ENCODE measurements around the gene ZNF385D. TPM values are rescaled to one million over a fixed set of nuclear protein-coding genes. Genes with fewer than 3 reads are reported as not detected.

The ZNF385D gene
- total and polyA plus RNA-seq, 2 experiments from 2014 or later = 2.7 to 12.3 TPM

DNA sequence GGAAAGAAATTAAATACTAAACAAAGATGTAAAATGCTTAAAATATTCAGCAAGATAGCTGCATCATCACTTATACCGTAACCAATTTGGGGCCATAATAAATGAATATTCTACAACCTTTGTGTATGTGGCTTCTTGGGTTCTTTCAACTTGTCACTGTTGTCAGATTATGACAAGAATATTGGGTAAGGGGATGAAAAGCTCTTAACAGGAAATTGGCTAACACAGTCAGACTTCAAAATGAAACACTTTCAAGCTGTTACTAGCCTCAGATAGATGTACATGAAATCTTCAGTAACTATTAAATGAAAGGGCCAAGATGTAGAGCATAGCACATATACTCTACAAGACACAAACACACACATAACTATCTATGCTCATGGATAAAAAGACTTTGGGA lies 38.7 kb upstream of the ZNF385D start:
- no peaks in the 10 kb centered on the region for H3K9me2 ChIP-seq (ENCODE audit: insufficient read depth)
- H3K4me3 ChIP-seq = no peak overlapping the region
- no peaks in the 10 kb centered on the region for H3K9me3 Mint-ChIP-seq
- no peaks in the 10 kb centered on the region for H3K4me1 ChIP-seq (ENCODE audit: insufficient read depth)
- no peaks in the 10 kb centered on the region for H3F3A ChIP-seq (replicated peaks; ENCODE audit: low read depth)
- no peaks in the 10 kb centered on the region for H3K36me3 ChIP-seq (ENCODE audit: insufficient read depth)
- no peaks in the 10 kb centered on the region for H3K27me3 Mint-ChIP-seq (ENCODE audit: insufficient read depth, low read depth, poor library complexity)
- H3K27ac Mint-ChIP-seq = no peak overlapping the region
- H3K79me2 ChIP-seq (replicated peaks; ENCODE audit: insufficient read depth) = no peaks in the 10 kb centered on the region
- H2AFZ ChIP-seq = no peak overlapping the region
- ATAC-seq (no peak), DNase-seq (ENCODE audit: low spot score) (no peak)
- H3K27me3 ChIP-seq (ENCODE audit: insufficient read depth) = no peaks in the 10 kb centered on the region
- H3K4me1 Mint-ChIP-seq = peaks cover 8% of the 10 kb centered on the region; the same call in 2 of the 3 replicates
- no peaks in the 10 kb centered on the region for H4K20me1 ChIP-seq (replicated peaks; ENCODE audit: insufficient read depth)
- TF ChIP-seq NANOG (IDR thresholded peaks at IDR 0.05; ENCODE audit: borderline replicate concordance) (no peak), EZH2 (IDR thresholded peaks at IDR 0.05; ENCODE audit: low read depth, unreplicated experiment) (no peak), POLR2AphosphoS5 (IDR thresholded peaks at IDR 0.05; ENCODE audit: low read depth) (no peak), ZNF331 (CRISPR knock-in tag; IDR thresholded peaks at IDR 0.05; ENCODE audit: low read depth) (no peak), JUNB (IDR thresholded peaks at IDR 0.05; ENCODE audit: unreplicated experiment) (no peak), EZH2phosphoT487 (IDR thresholded peaks at IDR 0.05; ENCODE audit: unreplicated experiment) (no peak), CREB1 (CRISPR knock-in tag; IDR thresholded peaks at IDR 0.05; ENCODE audit: low read depth) (no peak), STAT1 (IDR thresholded peaks at IDR 0.05; ENCODE audit: unreplicated experiment) (no peak), ZNF114 (CRISPR knock-in tag; IDR thresholded peaks at IDR 0.05) (no peak)
- TF ChIP-seq, protein P1, sequence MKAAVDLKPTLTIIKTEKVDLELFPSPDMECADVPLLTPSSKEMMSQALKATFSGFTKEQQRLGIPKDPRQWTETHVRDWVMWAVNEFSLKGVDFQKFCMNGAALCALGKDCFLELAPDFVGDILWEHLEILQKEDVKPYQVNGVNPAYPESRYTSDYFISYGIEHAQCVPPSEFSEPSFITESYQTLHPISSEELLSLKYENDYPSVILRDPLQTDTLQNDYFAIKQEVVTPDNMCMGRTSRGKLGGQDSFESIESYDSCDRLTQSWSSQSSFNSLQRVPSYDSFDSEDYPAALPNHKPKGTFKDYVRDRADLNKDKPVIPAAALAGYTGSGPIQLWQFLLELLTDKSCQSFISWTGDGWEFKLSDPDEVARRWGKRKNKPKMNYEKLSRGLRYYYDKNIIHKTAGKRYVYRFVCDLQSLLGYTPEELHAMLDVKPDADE (IDR thresholded peaks at IDR 0.05) = no peak
- TF ChIP-seq, protein P2, sequence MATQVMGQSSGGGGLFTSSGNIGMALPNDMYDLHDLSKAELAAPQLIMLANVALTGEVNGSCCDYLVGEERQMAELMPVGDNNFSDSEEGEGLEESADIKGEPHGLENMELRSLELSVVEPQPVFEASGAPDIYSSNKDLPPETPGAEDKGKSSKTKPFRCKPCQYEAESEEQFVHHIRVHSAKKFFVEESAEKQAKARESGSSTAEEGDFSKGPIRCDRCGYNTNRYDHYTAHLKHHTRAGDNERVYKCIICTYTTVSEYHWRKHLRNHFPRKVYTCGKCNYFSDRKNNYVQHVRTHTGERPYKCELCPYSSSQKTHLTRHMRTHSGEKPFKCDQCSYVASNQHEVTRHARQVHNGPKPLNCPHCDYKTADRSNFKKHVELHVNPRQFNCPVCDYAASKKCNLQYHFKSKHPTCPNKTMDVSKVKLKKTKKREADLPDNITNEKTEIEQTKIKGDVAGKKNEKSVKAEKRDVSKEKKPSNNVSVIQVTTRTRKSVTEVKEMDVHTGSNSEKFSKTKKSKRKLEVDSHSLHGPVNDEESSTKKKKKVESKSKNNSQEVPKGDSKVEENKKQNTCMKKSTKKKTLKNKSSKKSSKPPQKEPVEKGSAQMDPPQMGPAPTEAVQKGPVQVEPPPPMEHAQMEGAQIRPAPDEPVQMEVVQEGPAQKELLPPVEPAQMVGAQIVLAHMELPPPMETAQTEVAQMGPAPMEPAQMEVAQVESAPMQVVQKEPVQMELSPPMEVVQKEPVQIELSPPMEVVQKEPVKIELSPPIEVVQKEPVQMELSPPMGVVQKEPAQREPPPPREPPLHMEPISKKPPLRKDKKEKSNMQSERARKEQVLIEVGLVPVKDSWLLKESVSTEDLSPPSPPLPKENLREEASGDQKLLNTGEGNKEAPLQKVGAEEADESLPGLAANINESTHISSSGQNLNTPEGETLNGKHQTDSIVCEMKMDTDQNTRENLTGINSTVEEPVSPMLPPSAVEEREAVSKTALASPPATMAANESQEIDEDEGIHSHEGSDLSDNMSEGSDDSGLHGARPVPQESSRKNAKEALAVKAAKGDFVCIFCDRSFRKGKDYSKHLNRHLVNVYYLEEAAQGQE (IDR thresholded peaks at IDR 0.05; ENCODE audit: unreplicated experiment) = no peak
- TF ChIP-seq, protein P3, sequence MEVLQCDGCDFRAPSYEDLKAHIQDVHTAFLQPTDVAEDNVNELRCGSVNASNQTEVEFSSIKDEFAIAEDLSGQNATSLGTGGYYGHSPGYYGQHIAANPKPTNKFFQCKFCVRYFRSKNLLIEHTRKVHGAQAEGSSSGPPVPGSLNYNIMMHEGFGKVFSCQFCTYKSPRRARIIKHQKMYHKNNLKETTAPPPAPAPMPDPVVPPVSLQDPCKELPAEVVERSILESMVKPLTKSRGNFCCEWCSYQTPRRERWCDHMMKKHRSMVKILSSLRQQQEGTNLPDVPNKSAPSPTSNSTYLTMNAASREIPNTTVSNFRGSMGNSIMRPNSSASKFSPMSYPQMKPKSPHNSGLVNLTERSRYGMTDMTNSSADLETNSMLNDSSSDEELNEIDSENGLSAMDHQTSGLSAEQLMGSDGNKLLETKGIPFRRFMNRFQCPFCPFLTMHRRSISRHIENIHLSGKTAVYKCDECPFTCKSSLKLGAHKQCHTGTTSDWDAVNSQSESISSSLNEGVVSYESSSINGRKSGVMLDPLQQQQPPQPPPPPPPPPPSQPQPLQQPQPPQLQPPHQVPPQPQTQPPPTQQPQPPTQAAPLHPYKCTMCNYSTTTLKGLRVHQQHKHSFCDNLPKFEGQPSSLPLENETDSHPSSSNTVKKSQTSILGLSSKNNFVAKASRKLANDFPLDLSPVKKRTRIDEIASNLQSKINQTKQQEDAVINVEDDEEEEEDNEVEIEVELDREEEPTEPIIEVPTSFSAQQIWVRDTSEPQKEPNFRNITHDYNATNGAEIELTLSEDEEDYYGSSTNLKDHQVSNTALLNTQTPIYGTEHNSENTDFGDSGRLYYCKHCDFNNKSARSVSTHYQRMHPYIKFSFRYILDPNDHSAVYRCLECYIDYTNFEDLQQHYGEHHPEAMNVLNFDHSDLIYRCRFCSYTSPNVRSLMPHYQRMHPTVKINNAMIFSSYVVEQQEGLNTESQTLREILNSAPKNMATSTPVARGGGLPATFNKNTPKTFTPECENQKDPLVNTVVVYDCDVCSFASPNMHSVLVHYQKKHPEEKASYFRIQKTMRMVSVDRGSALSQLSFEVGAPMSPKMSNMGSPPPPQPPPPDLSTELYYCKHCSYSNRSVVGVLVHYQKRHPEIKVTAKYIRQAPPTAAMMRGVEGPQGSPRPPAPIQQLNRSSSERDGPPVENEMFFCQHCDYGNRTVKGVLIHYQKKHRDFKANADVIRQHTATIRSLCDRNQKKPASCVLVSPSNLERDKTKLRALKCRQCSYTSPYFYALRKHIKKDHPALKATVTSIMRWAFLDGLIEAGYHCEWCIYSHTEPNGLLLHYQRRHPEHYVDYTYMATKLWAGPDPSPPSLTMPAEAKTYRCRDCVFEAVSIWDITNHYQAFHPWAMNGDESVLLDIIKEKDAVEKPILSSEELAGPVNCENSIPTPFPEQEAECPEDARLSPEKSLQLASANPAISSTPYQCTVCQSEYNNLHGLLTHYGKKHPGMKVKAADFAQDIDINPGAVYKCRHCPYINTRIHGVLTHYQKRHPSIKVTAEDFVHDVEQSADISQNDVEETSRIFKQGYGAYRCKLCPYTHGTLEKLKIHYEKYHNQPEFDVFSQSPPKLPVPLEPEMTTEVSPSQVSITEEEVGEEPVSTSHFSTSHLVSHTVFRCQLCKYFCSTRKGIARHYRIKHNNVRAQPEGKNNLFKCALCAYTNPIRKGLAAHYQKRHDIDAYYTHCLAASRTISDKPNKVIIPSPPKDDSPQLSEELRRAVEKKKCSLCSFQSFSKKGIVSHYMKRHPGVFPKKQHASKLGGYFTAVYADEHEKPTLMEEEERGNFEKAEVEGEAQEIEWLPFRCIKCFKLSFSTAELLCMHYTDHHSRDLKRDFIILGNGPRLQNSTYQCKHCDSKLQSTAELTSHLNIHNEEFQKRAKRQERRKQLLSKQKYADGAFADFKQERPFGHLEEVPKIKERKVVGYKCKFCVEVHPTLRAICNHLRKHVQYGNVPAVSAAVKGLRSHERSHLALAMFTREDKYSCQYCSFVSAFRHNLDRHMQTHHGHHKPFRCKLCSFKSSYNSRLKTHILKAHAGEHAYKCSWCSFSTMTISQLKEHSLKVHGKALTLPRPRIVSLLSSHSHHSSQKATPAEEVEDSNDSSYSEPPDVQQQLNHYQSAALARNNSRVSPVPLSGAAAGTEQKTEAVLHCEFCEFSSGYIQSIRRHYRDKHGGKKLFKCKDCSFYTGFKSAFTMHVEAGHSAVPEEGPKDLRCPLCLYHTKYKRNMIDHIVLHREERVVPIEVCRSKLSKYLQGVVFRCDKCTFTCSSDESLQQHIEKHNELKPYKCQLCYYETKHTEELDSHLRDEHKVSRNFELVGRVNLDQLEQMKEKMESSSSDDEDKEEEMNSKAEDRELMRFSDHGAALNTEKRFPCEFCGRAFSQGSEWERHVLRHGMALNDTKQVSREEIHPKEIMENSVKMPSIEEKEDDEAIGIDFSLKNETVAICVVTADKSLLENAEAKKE (CRISPR knock-in tag; IDR thresholded peaks at IDR 0.05) = no peak
- TF ChIP-seq, protein P4, sequence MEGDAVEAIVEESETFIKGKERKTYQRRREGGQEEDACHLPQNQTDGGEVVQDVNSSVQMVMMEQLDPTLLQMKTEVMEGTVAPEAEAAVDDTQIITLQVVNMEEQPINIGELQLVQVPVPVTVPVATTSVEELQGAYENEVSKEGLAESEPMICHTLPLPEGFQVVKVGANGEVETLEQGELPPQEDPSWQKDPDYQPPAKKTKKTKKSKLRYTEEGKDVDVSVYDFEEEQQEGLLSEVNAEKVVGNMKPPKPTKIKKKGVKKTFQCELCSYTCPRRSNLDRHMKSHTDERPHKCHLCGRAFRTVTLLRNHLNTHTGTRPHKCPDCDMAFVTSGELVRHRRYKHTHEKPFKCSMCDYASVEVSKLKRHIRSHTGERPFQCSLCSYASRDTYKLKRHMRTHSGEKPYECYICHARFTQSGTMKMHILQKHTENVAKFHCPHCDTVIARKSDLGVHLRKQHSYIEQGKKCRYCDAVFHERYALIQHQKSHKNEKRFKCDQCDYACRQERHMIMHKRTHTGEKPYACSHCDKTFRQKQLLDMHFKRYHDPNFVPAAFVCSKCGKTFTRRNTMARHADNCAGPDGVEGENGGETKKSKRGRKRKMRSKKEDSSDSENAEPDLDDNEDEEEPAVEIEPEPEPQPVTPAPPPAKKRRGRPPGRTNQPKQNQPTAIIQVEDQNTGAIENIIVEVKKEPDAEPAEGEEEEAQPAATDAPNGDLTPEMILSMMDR (conservative IDR thresholded peaks at IDR 0.05; ENCODE audit: low read depth in 2 of 2) = no peak
- H3K36me3 Mint-ChIP-seq (ENCODE audit: low read depth) = no peaks in the 10 kb centered on the region
- H3K4me3 Mint-ChIP-seq = no peak overlapping the region
- no peak overlapping the region for H3K4me2 ChIP-seq
- H3K27ac ChIP-seq (ENCODE audit: low read depth) = no peak overlapping the region

Measured in GM23338 (cell line).